Activated CD4-positive, alpha-beta T cell treated with anti-CD3 and anti-CD28 coated beads, Interleukin-2, amount 50 U/mL, for 1 hour (primary cell): ENCODE results near the gene LATS2.
A peak's percentile ranks its signal among the peaks of the same experiment; 100 is the strongest.
"Not testable (repeated sequence)": the region's sequence is repeated elsewhere in the genome, so short reads cannot be mapped to it uniquely, and the experiment has no call there.

Source experiments
- DNase-seq: peaks from one replicate; pipeline ENCODE4 v3.0.0-alpha.2; 2020

Gene LATS2

DNA sequence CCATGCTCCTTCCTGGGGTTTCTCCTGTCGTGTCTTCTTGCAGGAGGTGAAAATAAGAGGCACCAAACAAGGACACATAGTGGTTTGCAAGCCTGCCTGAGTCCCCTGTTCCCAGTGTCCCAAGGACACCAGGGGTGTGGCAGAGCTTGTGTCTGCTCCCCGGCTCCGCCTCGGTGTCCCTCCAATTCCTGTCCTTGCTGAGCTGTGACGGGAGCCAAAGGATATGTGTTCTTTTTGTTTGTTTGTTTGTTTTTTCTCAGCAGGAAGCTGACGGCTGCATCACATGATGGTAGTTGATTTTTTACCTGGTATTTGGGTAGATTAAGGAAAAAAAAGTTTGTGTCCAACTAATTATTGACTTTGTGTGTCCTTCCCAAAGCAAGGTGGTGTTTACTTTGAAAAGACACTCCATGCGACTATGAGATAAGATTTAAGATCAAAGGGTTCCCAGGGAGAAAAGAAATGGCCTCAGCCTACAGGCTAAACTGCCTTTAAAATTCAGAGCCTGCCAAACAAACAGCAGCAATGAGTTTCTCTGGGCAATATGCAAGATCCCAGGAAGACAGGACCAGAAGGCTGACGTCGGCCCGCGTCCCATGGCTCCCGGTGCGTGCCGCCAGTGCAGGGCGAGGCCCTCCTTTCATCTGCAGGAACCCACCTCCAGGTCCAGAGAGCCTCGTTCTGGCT lies 108.0 kb downstream of the LATS2 start:
- no peak for DNase-seq

DNA sequence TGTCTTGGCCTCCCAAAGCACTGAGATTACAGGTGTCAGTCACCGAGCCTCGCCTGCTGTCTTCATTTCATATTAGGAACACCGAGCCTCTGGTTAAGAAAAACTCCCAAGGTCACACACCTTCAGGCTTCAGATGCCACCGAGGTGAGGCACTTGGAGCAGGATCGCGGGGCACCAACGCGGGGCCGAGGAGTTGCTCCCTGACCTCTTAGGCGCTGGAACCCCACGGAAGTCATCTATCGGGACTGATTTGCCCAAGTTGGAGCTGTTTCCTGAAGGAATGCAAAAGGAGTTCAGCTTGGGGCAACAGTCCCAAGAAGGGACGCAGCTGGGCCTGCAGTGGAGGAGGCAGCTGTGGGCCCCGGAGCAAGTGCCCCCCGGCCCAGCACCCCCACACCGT lies 108.5 kb downstream of the LATS2 start:
- DNase-seq: no peak

DNA sequence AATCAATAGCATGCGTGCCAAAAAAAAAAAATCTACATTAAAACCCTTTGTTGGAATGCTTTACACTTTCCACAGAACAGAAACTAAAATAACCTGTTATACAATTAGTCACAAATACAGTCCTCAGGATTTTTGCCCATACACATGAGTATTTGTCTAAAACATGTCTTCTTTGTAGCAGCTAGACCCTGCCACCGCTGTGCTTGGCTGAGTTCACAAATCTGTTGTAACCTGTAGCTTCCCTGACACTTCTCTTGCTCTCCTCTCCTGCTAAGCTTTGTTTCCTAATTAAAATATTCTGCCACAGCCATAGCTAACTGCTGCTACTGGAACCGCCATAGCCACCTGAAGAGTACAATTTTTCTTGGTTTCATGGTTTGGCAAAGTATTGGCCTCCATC lies 113.4 kb downstream of the LATS2 start:
- not testable (repeated sequence) for DNase-seq

DNA sequence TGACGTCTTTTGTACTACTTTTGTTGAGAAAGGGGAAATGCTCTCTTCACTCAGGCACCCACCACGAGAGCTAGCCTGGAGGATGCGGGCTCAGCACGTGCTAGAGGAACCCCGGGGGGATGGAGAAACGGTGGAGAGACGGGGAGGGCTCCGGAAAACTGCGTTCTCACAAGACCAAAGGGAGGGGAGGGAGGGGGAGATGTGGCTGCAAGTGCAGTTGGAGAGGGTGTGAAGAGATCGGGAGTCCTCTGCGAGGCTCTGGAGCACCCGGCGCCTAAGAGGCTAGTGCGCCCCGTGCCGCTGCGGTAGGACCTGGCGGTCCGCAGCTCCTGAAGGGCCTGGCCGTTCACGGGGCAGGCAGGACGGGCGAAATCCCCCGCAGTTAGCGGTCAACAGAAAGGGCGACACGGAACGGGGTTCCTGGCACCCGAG lies 115.4 kb downstream of the LATS2 start:
- no peak for DNase-seq

- DNase-seq: no peak
These were observed 118.3 kb downstream of the LATS2 start for GRCh38 chr13:20942938-20943559.

GRCh38 chr13:20940511-20940910 lies 120.9 kb downstream of the LATS2 start:
- not testable (repeated sequence) for DNase-seq

DNA sequence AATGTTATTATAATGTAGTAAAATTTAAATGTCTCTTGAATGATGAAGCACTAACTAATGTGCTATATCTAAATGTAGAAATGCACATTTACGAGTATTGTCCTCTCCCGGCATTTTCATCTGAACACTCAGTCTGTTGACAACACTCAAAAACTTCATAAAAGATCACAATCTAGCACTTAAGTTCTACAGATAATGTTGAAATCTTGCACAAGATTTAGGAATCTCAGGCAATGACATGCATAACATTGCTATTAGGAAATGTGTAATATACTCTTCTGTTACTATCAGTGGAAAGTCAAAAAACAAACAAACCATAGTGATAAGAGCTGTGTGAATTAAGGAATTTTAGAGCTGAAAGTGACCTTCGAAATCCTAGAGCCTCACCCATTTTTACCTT lies 121.3 kb downstream of the LATS2 start:
- DNase-seq: no peak

DNA sequence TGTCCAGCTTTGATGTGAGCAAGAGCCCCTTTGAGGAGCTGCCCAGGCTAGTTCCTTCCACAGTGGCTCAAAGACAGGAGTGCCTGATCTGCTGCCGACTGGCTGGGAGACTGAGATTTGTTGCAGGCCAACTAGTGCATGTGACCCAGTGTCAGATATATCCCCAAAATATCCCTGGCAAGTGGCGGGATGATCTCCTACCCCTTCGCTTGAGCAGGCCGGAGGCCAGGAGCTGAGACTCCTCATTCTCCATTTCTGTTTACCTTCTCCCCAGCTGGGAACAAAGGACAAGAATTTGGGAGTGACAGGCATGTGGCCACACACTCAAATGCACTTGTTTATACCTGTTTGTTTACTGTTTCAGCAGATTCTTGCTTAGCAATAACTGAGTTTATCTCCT lies 121.7 kb downstream of the LATS2 start:
- no peak for DNase-seq

DNA sequence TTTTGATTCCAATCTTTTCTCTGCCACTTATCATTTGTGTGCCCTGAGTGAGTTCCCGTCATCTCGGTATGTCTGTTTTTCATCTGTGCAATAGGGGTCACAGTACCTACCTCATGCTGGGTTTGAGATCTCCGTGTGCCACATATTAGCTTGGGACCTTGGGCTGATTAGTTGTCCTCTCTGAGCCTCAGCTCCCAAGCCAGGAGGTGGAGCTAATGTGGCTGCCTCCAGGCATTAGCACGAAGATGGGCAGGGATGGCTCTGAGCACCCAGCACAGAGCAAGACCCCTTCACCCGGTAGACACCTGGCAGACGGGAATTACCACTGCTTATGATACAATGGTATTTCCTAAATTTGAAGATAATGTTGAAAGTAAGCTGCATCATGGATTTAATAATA lies 123.1 kb downstream of the LATS2 start:
- DNase-seq: no peak

DNA sequence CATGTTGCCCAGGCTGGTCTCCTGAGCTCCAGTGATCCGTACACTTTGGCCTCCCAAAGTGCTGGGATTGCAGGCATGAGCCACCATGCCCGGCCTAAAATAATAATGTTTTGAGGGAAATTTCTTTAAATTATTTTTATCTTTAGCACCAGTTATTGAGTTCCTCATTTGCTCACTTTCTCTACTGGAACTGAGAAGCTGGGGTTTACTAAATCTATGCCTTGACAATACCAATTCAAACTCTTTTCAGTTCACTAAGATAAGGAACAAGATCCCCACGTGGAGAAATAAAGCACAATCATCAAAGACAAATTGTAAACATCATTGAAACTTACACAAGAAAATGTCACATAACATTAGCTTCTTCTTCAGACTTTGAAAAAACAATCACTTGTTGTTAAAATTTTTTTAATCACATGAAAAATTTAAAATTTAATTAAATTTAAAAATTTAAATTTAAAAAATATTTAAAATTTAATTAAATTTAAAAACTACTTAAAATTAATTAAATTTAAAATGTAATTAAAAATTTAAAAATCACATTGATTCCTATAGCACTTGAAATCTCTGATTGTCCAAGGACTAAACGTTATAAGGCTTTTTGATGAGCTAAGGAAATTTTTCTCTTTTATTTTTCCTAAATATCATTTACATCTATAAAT lies 133.7 kb downstream of the LATS2 start:
- DNase-seq: no peak

DNA sequence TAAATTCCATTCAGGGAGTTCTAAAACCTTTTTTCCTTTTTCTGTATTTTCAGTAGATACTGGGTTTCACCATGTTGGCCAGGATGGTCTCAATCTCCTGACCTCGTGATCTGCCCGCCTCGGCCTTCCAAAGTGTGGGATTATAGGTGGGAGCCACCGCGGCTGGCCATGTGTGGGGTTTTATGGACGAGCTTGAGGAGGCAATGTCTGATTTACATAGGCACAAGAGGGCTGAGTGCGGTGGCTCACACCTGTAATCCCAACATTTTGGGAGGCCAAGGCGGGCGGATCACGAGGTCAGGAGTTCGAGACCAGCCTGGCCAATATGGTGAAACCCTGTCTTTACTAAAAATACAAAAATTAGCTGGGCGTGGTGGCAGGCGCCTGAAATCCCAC lies 136.0 kb downstream of the LATS2 start:
- not testable (repeated sequence) for DNase-seq

DNA sequence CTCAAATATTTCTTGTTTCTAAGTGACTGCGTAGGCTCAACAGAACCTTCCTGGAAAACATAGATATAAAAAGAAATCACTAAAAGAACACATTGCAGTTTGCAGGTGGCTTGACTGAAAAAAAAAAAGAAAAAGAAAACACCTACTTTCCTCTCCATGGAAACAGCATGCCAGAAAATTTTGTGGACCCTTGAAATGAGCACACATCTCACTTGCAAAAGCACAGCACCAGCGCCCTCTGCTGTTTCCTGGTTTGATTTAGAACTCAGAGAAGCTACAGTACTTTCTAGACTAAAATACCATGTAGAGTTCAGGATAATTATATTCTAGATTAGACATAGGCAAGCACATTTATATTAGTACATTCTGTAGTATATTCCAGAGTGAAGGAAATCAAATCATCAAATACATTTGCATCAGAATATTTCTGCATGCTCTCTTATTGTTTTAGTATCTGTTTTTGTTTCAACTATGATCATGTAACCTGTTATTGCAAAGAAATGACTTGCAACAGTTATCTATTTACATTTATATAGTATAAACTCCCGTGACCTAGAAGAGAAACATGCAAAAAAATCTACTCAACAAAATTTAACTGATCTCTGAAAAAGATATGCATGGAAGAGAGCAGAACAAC lies 136.5 kb downstream of the LATS2 start:
- DNase-seq: peak; percentile 73

DNA sequence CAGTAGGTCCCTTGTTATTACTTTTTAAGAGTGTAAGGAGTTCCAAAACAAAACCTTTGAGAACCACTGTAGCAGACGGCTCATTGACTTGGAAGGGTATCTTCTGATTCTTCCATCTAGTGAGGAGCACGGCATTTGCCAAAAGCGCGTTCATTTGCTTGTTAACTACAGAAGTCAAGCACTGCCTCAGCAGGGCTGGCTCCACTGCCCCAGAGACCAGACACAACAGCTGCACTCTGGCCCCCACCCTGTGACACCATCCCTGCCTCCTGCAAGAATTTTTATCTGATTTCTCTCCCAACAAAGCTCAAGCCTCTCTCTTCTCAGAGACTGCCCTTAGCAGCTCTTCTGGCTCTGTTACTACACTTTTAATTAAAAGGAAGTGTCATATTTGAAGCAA lies 138.1 kb downstream of the LATS2 start:
- DNase-seq: no peak
